ENCODE data around the gene LRP2.

Gene LRP2

GRCh38 chr2:169080250-169081069 is 281.9 kb downstream of the LRP2 start:
- no peak for TF ChIP-seq CTCF (IDR thresholded peaks at IDR 0.05; ENCODE audit: borderline replicate concordance, control extremely low read depth, extremely low read depth, insufficient read depth, missing control alignments)
- no peak for DNase-seq (ENCODE audit: low spot score)
- in situ Hi-C loops (cut with MboI; ENCODE audit: low sequenced_read_pairs, unreplicated experiment), result no loop called here

GRCh38 chr2:169077674-169078240 is 284.6 kb downstream of the LRP2 start:
- no peak for DNase-seq (ENCODE audit: low spot score)
- in situ Hi-C loops (cut with MboI; ENCODE audit: low sequenced_read_pairs, unreplicated experiment), result no loop called here
- TF ChIP-seq CTCF (IDR thresholded peaks at IDR 0.05; ENCODE audit: borderline replicate concordance, control extremely low read depth, extremely low read depth, insufficient read depth, missing control alignments), result no peak
